COLO668 (cell line): ENCODE results near the gene PLOD2.

Experiments
- DNase-seq: peaks from one replicate; lab custom pipeline; 2025; ENCODE audit not compliant: unreplicated experiment; lab: John Stamatoyannopoulos, UW

PLOD2 gene

GRCh38 chr3:146166826-146167225, 5.8 kb upstream of the PLOD2 start:
- no peak for DNase-seq

GRCh38 chr3:146166415-146166821, 5.4 kb upstream of the PLOD2 start:
- no peak for DNase-seq

- no peak for DNase-seq
Observed at GRCh38 chr3:146165877-146166276, 4.9 kb upstream of the PLOD2 start.

- no peak for DNase-seq
Observed at GRCh38 chr3:146164971-146165769, 4.2 kb upstream of the PLOD2 start.

GRCh38 chr3:146164506-146164905, 3.5 kb upstream of the PLOD2 start:
- DNase-seq, result no peak

- no peak for DNase-seq
Observed at GRCh38 chr3:146164071-146164470, 3.1 kb upstream of the PLOD2 start.

- DNase-seq, result no peak
Observed at GRCh38 chr3:146163584-146163983, 2.6 kb upstream of the PLOD2 start.

- DNase-seq, result no peak
Observed at GRCh38 chr3:146162561-146162960, 1.6 kb upstream of the PLOD2 start.

GRCh38 chr3:146161663-146162002, 649 bp upstream of the PLOD2 start:
- peak; percentile 24 for DNase-seq

- peak; percentile 49 for DNase-seq
Observed at GRCh38 chr3:146160321-146160963, 542 bp downstream of the PLOD2 start.

- DNase-seq, result no peak
Observed at GRCh38 chr3:146159616-146160320, 1.2 kb downstream of the PLOD2 start.

- DNase-seq, result no peak
Observed at GRCh38 chr3:146159037-146159436, 1.9 kb downstream of the PLOD2 start.

- no peak for DNase-seq
Observed at GRCh38 chr3:146157325-146158060, 3.5 kb downstream of the PLOD2 start.

GRCh38 chr3:146156666-146157314, 4.2 kb downstream of the PLOD2 start:
- no peak for DNase-seq

GRCh38 chr3:146156095-146156494, 4.9 kb downstream of the PLOD2 start:
- DNase-seq, result no peak

- no peak for DNase-seq
Observed at GRCh38 chr3:146154995-146155394, 6.0 kb downstream of the PLOD2 start.

GRCh38 chr3:146154316-146154715, 6.7 kb downstream of the PLOD2 start:
- DNase-seq, result no peak

- DNase-seq, result no peak
Observed at GRCh38 chr3:146153429-146153828, 7.6 kb downstream of the PLOD2 start.

GRCh38 chr3:146152834-146153233, 8.2 kb downstream of the PLOD2 start:
- DNase-seq, result no peak

GRCh38 chr3:146148468-146148931, 12.5 kb downstream of the PLOD2 start:
- DNase-seq, result no peak

- DNase-seq, result no peak
Observed at GRCh38 chr3:146145642-146146041, 15.3 kb downstream of the PLOD2 start.
